Progenitor cell of endocrine pancreas (in vitro differentiated cells): Measurements from ENCODE around the gene PTPRT. TPM values are rescaled to one million over a fixed set of nuclear protein-coding genes. Genes with fewer than 3 reads are reported as not detected.

ENCODE experiments used
- DNase-seq: peaks from one replicate; pipeline ENCODE4 v3.0.0; 2021; ENCODE audit warnings: low spot score; ENCODE audit not compliant: unreplicated experiment
- H3K27ac Mint-ChIP-seq: 2 replicates; pipeline ENCODE4 v1.8.0; 2021; ENCODE audit warnings: mild to moderate bottlenecking, moderate library complexity, mixed read lengths
- H3K27me3 Mint-ChIP-seq: 2 replicates; pipeline ENCODE4 v1.8.0; 2021; ENCODE audit warnings: mixed read lengths
- H3K36me3 Mint-ChIP-seq: 2 replicates; pipeline ENCODE4 v1.8.0; 2022; ENCODE audit warnings: mixed read lengths; ENCODE audit not compliant: insufficient read depth
- H3K4me1 Mint-ChIP-seq: 2 replicates; pipeline ENCODE4 v1.8.0; 2021; ENCODE audit warnings: low read depth, mixed read lengths
- H3K4me3 Mint-ChIP-seq: 2 replicates; pipeline ENCODE4 v1.8.0; 2021; ENCODE audit warnings: low read depth, mild to moderate bottlenecking, moderate library complexity, mixed read lengths
- H3K9me3 Mint-ChIP-seq: 2 replicates; pipeline ENCODE4 v1.8.0; 2021; ENCODE audit warnings: low read depth, mixed read lengths
- CTCF ChIP-seq: fragments of 200-600 bp; sonication (generic); IDR thresholded peaks from one replicate; pipeline ENCODE4 v1.5.0; 2021; ENCODE audit warnings: antibody characterized with exemption, mild to moderate bottlenecking; ENCODE audit not compliant: unreplicated experiment
- total RNA-seq: library from RNA; stranded (reverse); gene quantifications from 2 replicates; pipeline ENCODE4 v1.2.1, GENCODE V29; 2021

The PTPRT gene
- total RNA-seq, 1 donor from 2014 or later = 65.9 TPM

- Mint-ChIP-seq H3K4me1 (no peaks in the 10 kb centered on the region), H3K27ac (no peak overlapping the region), H3K9me3 (no peaks in the 10 kb centered on the region), H3K27me3 (no peaks in the 10 kb centered on the region), H3K36me3 (peaks cover 20% of the 10 kb centered on the region), H3K4me3 (no peak overlapping the region)
- no peak for DNase-seq
- no peak for TF ChIP-seq CTCF
These were observed 1071.1 kb downstream of the PTPRT start for GRCh38 chr20:42118409-42119125.

- no peak for TF ChIP-seq CTCF
- Mint-ChIP-seq H3K27ac (no peak overlapping the region), H3K36me3 (peaks cover 20% of the 10 kb centered on the region), H3K4me1 (no peaks in the 10 kb centered on the region), H3K4me3 (no peak overlapping the region), H3K27me3 (no peaks in the 10 kb centered on the region), H3K9me3 (no peaks in the 10 kb centered on the region)
- DNase-seq = no peak
These were observed 1071.7 kb downstream of the PTPRT start for GRCh38 chr20:42118001-42118400.

- Mint-ChIP-seq H3K4me1 (no peaks in the 10 kb centered on the region), H3K9me3 (no peaks in the 10 kb centered on the region), H3K36me3 (peaks cover 23% of the 10 kb centered on the region), H3K4me3 (no peak overlapping the region), H3K27ac (no peak overlapping the region), H3K27me3 (no peaks in the 10 kb centered on the region)
- no peak for DNase-seq
- TF ChIP-seq CTCF = no peak
These were observed 1076.5 kb downstream of the PTPRT start for GRCh38 chr20:42113236-42113635.

GRCh38 chr20:42112161-42112560 lies 1077.5 kb downstream of the PTPRT start:
- Mint-ChIP-seq H3K9me3 (no peaks in the 10 kb centered on the region), H3K27me3 (no peaks in the 10 kb centered on the region), H3K27ac (no peak overlapping the region), H3K4me3 (no peak overlapping the region), H3K36me3 (peaks cover 13% of the 10 kb centered on the region), H3K4me1 (no peaks in the 10 kb centered on the region)
- no peak for TF ChIP-seq CTCF
- DNase-seq = no peak

- TF ChIP-seq CTCF = no peak
- no peak overlapping the region for H3K4me3 Mint-ChIP-seq
- DNase-seq = no peak
- H3K4me1 Mint-ChIP-seq = no peaks in the 10 kb centered on the region
- H3K27me3 Mint-ChIP-seq = no peaks in the 10 kb centered on the region
- no peak overlapping the region for H3K27ac Mint-ChIP-seq
- peaks cover 19% of the 10 kb centered on the region for H3K36me3 Mint-ChIP-seq
- H3K9me3 Mint-ChIP-seq = no peaks in the 10 kb centered on the region
These were observed 1078.4 kb downstream of the PTPRT start for GRCh38 chr20:42111349-42111748.
